ENCODE measurements around the gene RCOR3.

DNA sequence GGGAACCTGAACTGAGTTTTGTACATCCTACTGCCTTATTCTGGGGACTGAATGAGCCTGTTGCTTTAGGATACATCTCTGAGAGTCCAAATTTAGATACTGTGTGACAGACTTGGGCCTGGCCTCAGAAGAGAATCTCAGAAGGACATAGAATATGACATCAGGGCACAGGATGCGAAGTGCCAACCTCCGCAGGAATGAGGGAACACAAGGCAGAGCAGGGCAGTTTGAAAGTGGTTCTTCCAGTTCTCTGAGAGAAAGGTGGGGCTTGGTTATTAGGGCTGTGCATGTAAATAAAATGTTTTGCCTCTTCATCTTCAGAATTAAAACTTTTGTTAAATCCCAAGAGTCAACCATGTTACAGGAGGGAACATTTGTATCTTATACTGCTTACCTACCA is 90.6 kb downstream of the RCOR3 start:
- TF ChIP-seq, protein P1, sequence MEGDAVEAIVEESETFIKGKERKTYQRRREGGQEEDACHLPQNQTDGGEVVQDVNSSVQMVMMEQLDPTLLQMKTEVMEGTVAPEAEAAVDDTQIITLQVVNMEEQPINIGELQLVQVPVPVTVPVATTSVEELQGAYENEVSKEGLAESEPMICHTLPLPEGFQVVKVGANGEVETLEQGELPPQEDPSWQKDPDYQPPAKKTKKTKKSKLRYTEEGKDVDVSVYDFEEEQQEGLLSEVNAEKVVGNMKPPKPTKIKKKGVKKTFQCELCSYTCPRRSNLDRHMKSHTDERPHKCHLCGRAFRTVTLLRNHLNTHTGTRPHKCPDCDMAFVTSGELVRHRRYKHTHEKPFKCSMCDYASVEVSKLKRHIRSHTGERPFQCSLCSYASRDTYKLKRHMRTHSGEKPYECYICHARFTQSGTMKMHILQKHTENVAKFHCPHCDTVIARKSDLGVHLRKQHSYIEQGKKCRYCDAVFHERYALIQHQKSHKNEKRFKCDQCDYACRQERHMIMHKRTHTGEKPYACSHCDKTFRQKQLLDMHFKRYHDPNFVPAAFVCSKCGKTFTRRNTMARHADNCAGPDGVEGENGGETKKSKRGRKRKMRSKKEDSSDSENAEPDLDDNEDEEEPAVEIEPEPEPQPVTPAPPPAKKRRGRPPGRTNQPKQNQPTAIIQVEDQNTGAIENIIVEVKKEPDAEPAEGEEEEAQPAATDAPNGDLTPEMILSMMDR (IDR thresholded peaks at IDR 0.05) = no peak
- TF ChIP-seq POLR2A (IDR thresholded peaks at IDR 0.05) = no peak

Measured in upper lobe of left lung (tissue), 4 donors.